Thoracic aorta endothelial cell (primary cell): ENCODE results near the gene KLHDC3. TPM values are rescaled to one million over a fixed set of nuclear protein-coding genes. Genes with fewer than 3 reads are reported as not detected.

Experiments
- total RNA-seq: library from RNA; depleted of rRNA; stranded (reverse); fragments of >200 nt; gene quantifications from 2 replicates; pipeline ENCODE4 v1.2.3, GENCODE V29; 2012

Gene KLHDC3
- total RNA-seq = 85.1 and 93.1 TPM in 2 replicates

GRCh38 chr6:43013843-43014433 is at the start of gene KLHDC3, which contains the start of gene MEA1:
Gene KLHDC3 (plus strand): TSS chr6:43014249. CDS start chr6:43017193, 2,944 bp downstream.
Gene MEA1 (minus strand): TSS chr6:43013946. CDS start chr6:43013813, 133 bp downstream.

GRCh38 chr6:42978839-42979522 is 35.1 kb upstream of the KLHDC3 start, which contains the start of gene PEX6:
Gene PEX6 (minus strand): TSS chr6:42979181. CDS start chr6:42979150, 31 bp downstream.

GRCh38 chr6:42984001-42984923 is 29.8 kb upstream of the KLHDC3 start, which contains the start of gene PPP2R5D:
Gene PPP2R5D (plus strand): TSS chr6:42984570. CDS start chr6:42984678, 108 bp downstream.

GRCh38 chr6:43021270-43022047 is 7.4 kb downstream of the KLHDC3 start, which contains the start of gene RRP36:
Gene RRP36 (plus strand): TSS chr6:43021623. CDS start chr6:43021655, 32 bp downstream.

GRCh38 chr6:43053545-43054205 is 39.6 kb downstream of the KLHDC3 start, which contains the start of gene CUL7:
Gene CUL7 (minus strand): TSS chr6:43053851. CDS start chr6:43052788, 1,063 bp downstream.

GRCh38 chr6:43059168-43060033 is 45.4 kb downstream of the KLHDC3 start, which contains the start of the genes KLC4 and MRPL2:
Gene KLC4 (plus strand): TSS chr6:43059631. CDS start chr6:43061336, 1,705 bp downstream.
Gene MRPL2 (minus strand): TSS chr6:43059434. CDS start chr6:43059381, 53 bp downstream.

Other genes with a start within 250 kb of the KLHDC3 start
- gene BICRAL, start 232.2 kb upstream of the KLHDC3 start, total RNA-seq = 6.5 and 7.1 TPM in 2 replicates
- gene RPL7L1, start 134.6 kb upstream of the KLHDC3 start, total RNA-seq = 204 and 227 TPM in 2 replicates
- gene PTCRA, start 98.2 kb upstream of the KLHDC3 start, total RNA-seq = not detected in 2 replicates
- gene CNPY3, start 84.8 kb upstream of the KLHDC3 start, total RNA-seq = 25.4 and 28.1 TPM in 2 replicates
- 0.13 TPM in 1 of 2 replicates, not detected in the other for gene GNMT, start 53.5 kb upstream of the KLHDC3 start, total RNA-seq
- 17.4 and 25.7 TPM in 2 replicates for gene PEX6, start 35.1 kb upstream of the KLHDC3 start, total RNA-seq
- gene PPP2R5D, start 29.7 kb upstream of the KLHDC3 start, total RNA-seq = 60.4 and 63.3 TPM in 2 replicates
- 43.7 and 50.7 TPM in 2 replicates for gene MEA1, start 303 bp upstream of the KLHDC3 start, total RNA-seq
- 104 and 118 TPM in 2 replicates for gene RRP36, start 7.4 kb downstream of the KLHDC3 start, total RNA-seq
- gene CUL7, start 39.6 kb downstream of the KLHDC3 start, total RNA-seq = 22.8 and 23.7 TPM in 2 replicates
- gene MRPL2, start 45.2 kb downstream of the KLHDC3 start, total RNA-seq = 24.6 and 25.9 TPM in 2 replicates
- 11.2 and 11.8 TPM in 2 replicates for gene KLC4, start 45.4 kb downstream of the KLHDC3 start, total RNA-seq
- gene PTK7, start 62.1 kb downstream of the KLHDC3 start, total RNA-seq = 2.7 and 2.8 TPM in 2 replicates
- gene SRF, start 157.0 kb downstream of the KLHDC3 start, total RNA-seq = 22.5 and 28.9 TPM in 2 replicates
- gene CUL9, start 167.9 kb downstream of the KLHDC3 start, total RNA-seq = 23.3 and 26.6 TPM in 2 replicates
- gene DNPH1, start 215.2 kb downstream of the KLHDC3 start, total RNA-seq = 30.5 and 51.6 TPM in 2 replicates
- under 0.01 and 0.14 TPM in 2 replicates for gene TTBK1, start 229.2 kb downstream of the KLHDC3 start, total RNA-seq